HG03571 (cell line): Measurements from ENCODE around the gene TMEM63C.
"Not testable (repeated sequence)": the region's sequence is repeated elsewhere in the genome, so short reads cannot be mapped to it uniquely, and the experiment has no call there.

Experiments used
- ATAC-seq: cut with Tn5 transposase; IDR thresholded peaks from one replicate; pipeline ENCODE4 v1.9.1; 2021; ENCODE audit not compliant: unreplicated experiment

TMEM63C gene

GRCh38 chr14:77155083-77155482, 26.5 kb upstream of the TMEM63C start:
- ATAC-seq: no peak

DNA sequence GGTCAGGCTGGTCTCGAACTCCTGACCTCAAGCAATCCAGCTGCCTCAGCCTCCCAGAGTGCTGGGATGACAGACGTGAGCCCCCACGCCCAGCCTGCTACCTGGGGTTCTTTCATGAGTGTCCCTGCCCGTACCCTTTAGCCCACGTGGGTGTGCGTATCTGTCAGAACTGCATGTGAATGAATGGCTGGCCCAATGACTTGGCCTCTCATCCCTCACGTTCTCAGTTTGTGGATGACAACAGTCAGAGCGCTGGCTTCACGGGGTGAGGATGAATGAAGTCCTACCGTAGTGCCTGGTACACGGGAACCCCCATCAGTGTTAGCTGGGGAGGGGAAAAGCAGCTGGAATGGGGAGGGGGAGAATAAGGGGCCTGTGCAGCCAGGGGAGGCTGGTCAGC, 23.9 kb upstream of the TMEM63C start:
- ATAC-seq: no peak

DNA sequence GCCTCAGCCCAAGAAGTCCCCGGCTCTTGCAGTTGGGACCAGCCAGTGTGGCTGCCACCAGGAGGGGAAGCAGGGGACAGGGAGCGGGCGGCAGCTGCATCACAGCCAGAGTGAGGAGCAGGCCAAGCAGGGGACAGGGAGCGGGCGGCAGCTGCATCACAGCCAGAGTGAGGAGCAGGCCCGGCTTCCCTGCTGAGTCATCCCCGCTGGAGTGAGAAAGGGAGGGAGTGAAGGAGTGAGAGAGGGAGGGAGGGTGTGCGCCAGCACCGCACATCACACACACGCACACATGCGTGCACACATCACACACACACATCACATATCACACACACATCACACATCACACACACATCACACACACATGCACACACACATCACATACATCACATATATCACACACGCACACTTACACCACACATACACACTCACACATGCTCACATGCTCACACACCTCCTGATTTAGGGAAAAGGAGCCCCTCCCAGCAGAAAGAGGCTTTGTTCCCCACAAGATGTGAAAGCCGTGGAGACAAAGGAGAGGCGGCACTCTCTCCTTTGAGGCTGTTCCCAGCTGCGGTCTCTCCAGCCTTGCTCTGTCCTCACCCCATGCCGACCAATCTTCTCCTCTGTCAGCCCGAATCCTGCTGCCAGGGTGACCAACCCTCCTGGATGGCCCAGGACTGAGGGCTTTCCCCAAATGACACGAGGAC, 23.3 kb upstream of the TMEM63C start:
- no peak for ATAC-seq

DNA sequence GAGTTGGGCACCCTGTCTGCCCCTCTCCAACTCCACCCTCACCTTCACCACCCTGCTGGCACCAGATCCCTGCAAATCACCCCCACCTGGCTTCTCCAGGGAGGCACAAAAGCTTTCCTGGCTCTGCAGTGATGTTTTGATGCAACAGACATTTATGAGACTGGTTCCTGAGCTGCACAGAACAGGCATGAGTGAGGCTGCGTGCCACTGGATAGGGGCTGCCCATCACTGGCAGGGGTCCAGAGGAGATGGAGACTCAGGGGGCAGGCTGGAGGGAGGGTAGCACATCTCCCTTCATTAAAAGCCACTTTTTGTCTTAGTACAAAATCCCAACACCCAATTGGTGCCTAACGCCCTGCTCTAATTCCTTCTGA, 22.7 kb upstream of the TMEM63C start:
- no peak for ATAC-seq

DNA sequence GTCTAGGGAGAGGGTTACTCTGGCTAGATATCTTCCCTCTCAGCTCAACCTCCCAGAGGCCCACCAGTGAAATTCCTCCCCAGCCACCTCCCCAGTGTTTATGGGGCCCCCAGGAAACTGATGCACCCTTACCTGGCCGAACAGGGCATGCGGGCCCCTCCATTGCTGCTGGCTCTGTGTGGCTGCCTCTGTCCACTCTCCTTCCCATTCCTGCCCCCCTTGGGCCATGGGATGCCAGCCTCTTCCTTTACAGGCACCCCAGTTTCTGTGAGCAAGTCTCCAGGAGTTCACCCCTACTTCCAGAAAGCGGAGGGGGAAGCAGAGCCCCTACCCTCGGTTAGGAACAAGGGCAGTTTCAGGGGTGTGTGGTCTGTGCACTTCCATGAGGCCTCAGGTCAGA, 20.6 kb upstream of the TMEM63C start:
- ATAC-seq: no peak

GRCh38 chr14:77170045-77170444, 11.6 kb upstream of the TMEM63C start:
- no peak for ATAC-seq

- no peak for ATAC-seq
These were observed 8.7 kb upstream of the TMEM63C start for GRCh38 chr14:77172916-77173315.

- not testable (repeated sequence) for ATAC-seq
These were observed 7.5 kb upstream of the TMEM63C start for GRCh38 chr14:77173911-77174617.

DNA sequence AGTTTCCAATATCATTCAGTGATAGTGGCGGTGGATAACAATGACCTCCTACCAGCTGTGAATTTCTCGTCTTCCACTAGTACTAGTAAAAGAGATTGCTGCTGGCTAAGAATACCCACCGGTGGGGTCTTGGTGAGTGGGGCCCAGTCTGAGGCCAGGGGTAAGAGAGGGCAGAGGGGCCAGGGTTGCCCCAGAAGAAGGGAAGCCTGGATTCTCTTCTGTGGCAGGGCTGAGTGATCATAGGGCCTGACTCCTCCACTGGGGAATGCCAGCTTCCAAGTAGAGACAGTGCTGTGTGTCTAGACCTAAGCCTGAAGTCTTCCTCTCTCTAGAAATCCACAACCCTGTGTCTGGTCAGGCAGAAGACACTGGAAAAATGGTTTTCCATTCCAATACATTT, 5.8 kb upstream of the TMEM63C start:
- ATAC-seq: no peak

DNA sequence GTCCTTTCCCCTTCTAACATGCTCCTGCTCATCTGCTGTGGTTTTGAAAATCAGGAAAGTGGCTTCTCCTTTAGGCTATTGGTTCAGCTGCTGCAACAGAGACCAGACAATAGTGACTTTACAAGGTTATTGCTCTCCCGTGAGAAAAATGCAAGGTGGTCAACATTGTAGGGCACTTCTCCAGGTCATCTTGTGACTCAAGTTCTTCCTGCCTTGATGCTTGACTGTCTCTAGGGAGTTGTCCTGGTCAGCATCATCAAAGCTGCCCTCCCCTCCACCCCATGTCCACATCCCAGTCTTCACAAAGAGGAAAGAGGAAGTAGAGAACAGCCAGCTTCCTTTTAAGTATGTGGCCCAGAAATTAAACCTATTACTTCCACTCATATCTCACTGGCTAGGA, 3.9 kb upstream of the TMEM63C start:
- no peak for ATAC-seq

DNA sequence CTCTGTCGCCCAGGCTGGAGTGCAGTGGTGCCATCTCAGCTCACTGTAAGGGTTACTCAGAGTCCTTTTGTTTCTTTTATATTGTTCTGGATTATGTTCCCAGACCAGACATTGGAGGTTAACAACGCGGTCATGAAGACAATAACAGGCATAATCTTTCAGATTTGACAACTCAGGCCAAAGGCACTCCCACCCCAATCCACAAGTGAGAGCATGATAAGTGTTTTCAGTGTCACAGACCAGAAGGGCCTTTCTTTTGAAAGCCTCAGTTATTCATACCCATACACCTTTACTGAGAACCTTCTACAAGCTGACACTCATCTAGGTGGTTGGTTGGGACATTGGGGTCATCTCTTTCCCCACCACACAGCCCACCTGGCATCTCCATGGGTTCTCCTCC, 2.9 kb upstream of the TMEM63C start:
- ATAC-seq: no peak

GRCh38 chr14:77180726-77181602, 634 bp upstream of the TMEM63C start:
- no peak for ATAC-seq

GRCh38 chr14:77183896-77184295, 2.3 kb downstream of the TMEM63C start:
- ATAC-seq: no peak

DNA sequence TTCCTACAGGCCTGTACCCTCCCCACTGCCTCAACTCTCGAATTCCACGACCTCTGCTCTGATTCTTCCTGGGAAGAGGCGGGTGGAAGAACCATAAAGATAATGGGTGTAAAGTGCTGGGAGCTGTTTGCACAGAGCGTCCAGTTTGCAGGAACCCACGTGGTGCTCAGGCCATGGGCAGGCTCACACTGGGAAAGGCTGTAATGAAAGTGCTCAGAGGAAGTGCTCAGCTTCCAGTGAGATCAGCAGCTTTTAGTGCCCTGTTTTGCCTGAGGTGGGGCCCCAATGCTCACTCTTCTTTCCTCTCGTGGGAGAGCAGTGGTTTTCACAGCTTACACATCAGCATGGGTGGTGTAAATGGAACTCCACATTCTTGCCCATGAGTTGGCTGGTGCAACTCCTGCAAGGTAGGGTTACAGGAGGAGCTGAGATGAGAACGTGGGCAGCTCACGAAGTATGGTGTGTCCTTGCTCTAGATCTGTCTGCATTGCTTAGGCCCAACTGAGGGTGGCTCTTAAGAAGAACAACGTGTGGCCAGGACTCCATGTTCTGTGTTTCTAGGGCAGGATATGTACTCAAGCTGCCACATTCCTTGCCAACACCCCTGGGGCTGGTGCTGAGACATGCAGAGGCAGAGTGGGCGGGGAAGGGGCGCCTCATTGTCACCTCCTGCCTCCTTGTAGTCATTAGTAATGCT, 2.9 kb downstream of the TMEM63C start:
- no peak for ATAC-seq

DNA sequence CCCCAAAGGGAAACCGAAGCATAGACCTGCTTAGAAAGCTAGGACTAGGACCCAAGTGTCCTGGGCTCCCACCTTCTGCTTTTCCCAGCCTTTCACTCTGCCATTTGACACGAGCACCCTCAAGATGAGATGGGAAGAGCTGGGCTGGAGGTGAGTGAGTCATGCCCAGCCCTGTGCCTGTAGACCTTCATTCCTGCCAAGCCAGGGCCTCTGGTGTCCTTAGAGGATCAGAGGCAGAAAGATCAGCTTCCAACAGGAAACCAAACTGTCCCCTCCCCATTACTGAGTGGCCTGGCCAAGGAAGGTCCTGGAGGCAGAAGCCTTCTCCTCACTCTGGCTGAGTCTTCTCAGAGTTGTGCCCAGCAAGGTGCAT, 3.5 kb downstream of the TMEM63C start:
- ATAC-seq: no peak

GRCh38 chr14:77186911-77187648, 5.5 kb downstream of the TMEM63C start:
- no peak for ATAC-seq

- no peak for ATAC-seq
These were observed 6.0 kb downstream of the TMEM63C start for GRCh38 chr14:77187649-77188012.

DNA sequence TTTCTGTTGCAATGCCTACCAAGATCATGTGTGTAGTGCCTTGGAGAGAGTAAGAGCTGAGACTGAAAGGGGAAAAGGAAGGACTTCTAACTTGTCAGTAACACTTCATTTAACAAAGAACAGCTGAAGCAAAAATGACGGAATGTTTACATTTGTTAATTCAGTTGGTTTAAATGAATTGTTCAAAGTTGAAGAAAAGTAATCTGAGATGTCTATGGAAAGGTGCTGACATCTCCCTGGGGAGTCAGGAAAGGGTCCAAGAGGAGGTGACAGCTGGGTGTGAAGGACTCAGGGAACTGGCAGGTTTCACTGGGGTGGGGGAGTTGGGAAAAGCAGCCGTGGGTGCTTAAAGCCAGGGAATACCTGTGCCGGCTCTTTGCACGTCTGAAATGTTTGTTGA, 7.9 kb downstream of the TMEM63C start:
- ATAC-seq: no peak

DNA sequence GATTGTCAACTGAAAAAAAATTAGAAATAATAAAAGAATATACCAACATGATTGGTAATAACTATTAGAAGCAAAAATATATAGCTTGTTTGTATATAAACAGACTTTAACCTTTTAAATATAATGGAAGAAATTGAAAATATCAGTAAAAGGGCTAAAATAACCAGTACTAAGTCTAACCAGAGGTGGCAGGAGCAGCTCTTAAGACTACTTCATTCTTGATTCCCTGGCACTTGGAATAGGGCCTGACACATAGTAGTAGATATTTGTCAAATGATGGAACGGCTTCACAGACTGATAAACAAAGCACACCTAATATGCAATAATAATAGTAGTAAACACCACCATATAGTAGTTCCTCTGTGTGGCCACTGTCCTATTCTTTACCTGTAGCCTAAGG, 9.4 kb downstream of the TMEM63C start:
- no peak for ATAC-seq

DNA sequence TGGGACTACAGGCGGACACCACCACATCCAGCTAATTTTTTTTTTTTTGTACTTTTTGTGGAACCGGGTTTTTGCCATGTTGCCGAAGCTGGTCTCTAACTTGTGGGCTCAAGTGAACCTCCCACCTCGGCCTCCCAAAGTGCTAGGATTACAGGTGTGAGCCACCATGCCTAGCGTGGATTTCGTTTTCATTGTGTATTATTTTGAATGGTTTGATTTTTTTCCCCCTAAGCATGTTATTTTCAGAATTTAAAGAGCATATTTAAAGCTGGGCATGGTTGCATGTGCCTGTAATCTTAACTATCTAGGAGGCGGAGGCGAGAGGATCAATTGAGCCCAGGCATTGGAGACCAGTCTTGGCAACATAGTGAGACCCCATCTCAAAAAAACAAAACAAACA, 13.1 kb downstream of the TMEM63C start:
- ATAC-seq: no peak

DNA sequence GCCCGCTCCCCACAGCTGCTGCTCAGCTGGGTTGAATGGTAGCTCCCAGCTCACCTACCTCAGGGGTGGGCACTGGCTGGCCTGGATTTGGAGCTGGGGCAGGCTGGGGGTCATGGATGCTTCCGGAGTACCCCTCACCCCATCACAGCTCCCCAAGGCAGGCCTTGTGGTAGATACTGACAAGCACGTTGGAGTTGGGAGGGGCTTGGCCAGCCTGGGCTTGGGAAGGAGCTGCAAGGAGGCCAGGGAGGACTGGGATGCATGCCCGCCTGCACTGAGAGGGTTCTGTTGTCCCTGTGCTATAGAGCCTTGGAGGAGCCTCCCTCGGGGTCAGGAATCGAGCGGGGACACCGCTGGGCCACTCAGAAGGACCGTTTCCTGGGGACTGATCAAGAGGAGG, 14.2 kb downstream of the TMEM63C start:
- no peak for ATAC-seq
